Activated T-cell treated with anti-CD3 and anti-CD28 coated beads, Interleukin-2, amount 50 U/mL, for 24 hours (primary cell): ENCODE results near the gene SLC66A3.

Experiments used
- DNase-seq: peaks from one replicate; pipeline ENCODE4 v3.0.0-alpha.2; 2020
- H3K27ac Mint-ChIP-seq: 2 replicates; pipeline ENCODE4 v1.8.0; 2020; ENCODE audit warnings: mild to moderate bottlenecking, mixed read lengths
- H3K27me3 Mint-ChIP-seq: 2 replicates; pipeline ENCODE4 v1.8.0; 2020; ENCODE audit warnings: mixed read lengths
- H3K36me3 Mint-ChIP-seq: 2 replicates; pipeline ENCODE4 v1.8.0; 2020; ENCODE audit warnings: low read depth, mixed read lengths
- H3K4me1 Mint-ChIP-seq: 2 replicates; pipeline ENCODE4 v1.8.0; 2020; ENCODE audit warnings: low read depth, mixed read lengths
- H3K4me3 Mint-ChIP-seq: 2 replicates; pipeline ENCODE4 v1.8.0; 2020; ENCODE audit warnings: mild to moderate bottlenecking, moderate library complexity, mixed read lengths
- H3K9me3 Mint-ChIP-seq: 2 replicates; pipeline ENCODE4 v1.8.0; 2020; ENCODE audit warnings: mixed read lengths

The SLC66A3 gene

DNA sequence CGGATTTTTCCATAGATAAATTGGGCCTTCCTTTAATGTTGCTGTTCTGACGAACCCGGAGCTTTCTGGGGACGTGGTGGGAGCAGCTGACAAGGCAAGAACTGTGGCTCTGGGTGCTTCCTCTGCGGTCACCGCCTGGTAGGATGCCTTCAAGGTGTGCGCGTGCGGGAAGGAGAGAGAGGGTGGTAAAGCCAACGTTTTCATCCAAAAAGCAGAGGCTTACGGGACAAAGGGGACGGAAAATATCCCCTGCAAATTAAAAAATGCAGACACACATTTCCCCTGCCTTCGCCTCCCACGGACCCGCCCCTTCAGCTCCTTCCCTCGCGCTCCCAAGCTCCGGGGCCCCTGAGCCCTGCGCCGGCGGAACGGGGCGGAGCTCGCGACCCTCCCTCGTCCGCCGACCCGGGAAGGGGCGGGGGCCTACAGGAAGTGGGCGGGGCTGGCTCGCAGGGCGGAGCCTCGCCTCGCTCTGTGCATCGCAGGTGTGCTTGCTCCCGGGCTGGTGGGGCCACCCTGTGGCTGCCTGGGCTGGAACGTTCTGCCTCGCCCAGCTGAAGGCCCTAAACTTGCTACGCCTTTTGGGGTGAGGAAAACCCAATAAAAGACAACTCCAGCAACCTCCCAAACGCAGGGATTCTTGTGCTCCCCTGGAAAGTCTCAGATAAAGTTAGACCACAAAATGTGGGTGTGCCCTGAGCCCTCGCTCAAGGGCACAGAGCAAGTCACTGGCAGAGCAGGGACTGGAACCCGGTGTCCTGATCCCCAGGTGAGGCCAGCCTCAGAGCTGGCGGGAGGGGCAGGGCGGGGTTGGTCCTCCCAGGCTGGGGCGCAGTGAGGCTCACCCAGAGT lies 25.4 kb upstream of the SLC66A3 start:
- peak; percentile 86 for DNase-seq
- H3K9me3 Mint-ChIP-seq, result no peaks in the 10 kb centered on the region
- peak overlapping the region; percentile 64 for H3K4me3 Mint-ChIP-seq
- no peaks in the 10 kb centered on the region for H3K36me3 Mint-ChIP-seq
- peak overlapping the region; percentile 44 for H3K27ac Mint-ChIP-seq
- no peaks in the 10 kb centered on the region for H3K27me3 Mint-ChIP-seq
- H3K4me1 Mint-ChIP-seq, result peaks cover 32% of the 10 kb centered on the region

DNA sequence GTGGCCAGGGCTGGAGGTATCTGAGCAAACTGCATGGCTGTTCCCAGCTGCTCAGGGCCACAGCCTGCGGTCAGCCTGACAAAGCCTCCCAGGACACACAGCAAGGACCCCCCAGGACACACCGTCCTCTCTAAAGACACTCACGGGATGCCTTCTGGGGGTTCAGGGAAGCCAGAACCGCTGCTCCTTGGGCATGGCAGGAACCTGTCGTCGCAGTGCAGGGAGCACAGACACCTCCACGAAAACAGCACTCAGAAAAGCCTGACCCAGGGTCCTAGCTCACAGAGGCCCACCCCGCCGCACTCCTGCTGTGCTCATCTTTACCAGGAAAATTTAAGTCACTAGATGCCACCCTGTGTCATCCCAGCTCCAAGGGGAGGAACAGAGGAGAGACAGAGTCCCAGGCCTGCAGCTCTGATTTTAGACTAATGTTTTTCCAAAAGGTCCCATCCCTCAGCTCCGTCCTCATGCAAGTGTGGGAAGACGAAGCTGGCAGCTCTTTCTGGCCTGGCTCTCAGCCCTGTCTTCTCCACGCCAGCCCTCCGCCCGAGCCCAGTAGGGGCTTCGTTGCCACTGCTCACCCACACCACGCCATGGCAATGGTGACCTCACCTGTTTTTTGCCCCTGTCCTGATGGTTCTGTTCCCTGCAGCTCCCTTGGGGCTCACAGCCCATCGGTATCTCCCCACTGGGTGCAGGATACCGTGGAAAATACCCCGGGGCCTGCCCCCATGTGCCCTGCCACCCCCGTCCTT lies 23.9 kb upstream of the SLC66A3 start:
- no peak overlapping the region for H3K4me3 Mint-ChIP-seq
- H3K27me3 Mint-ChIP-seq, result no peaks in the 10 kb centered on the region
- DNase-seq, result no peak
- H3K9me3 Mint-ChIP-seq, result no peaks in the 10 kb centered on the region
- peaks cover 32% of the 10 kb centered on the region for H3K4me1 Mint-ChIP-seq
- H3K27ac Mint-ChIP-seq, result no peak overlapping the region
- H3K36me3 Mint-ChIP-seq, result no peaks in the 10 kb centered on the region

DNA sequence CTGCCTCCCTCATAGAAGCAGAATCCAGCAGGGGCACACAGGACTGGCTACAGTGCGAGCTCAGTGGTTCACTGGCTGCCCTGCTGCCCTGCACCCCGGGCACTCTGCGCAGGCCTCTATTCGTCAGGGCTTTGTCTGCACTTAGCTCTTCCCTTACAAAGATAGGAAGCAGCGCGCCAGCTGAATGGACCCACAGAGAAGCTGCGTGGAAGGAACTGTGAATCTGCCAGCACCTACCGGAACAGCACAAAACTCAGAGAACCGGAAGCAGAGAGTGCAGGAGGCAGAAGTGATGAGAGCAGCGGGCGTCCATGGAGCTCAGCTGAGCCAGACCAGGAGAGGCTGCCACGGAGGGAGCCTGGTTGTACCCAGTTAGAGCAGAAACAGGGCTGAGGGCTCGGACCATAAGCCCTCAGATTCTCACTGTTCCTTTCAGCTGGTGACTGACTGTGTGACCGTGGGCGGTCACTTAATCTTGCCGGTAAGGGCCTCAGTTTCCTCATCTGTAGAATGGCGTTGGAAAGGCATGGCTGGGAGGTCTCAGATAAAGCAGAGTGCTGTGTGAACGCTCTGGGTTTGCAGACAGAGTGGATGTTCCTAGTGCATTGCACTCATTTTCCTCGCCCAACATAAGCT lies 23.1 kb upstream of the SLC66A3 start:
- H3K27ac Mint-ChIP-seq, result peak overlapping the region; percentile 52
- H3K4me1 Mint-ChIP-seq, result peaks cover 32% of the 10 kb centered on the region
- no peaks in the 10 kb centered on the region for H3K27me3 Mint-ChIP-seq
- no peaks in the 10 kb centered on the region for H3K36me3 Mint-ChIP-seq
- DNase-seq, result no peak
- no peaks in the 10 kb centered on the region for H3K9me3 Mint-ChIP-seq
- peak overlapping the region; percentile 69 for H3K4me3 Mint-ChIP-seq

DNA sequence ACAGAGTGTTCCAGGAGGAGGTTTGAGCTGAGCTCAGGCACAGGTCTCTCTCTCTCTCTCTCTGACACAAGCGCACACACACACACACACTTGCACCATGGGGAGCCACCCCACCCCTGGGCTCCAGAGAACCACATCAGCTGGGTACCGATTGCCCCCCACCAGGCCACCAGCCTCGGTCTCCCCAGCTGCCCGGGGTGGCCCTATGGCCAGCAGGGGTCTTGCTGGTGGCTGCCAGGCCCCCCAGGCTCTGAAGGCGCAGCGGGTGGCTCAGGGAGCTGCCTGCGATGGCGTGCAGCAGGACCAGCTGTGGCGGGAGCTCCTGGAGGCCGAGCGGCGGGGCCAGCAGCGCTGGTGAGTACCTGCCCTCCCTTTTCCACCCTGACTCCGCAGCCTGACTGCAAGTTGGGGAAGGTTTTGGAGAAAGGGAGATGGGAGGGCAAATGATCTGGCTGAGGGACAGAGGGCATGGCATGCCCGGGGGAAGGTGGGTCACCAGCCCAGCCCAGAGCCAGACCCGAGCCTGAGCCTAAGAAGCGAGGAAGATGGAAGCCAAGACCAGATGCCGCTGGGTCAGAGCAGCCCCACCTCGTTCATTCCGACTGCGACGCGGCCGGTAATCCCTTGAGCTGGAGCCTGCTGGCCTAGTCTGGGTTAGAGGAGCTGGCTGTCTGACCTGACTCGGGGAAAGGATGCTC lies 21.9 kb upstream of the SLC66A3 start:
- Mint-ChIP-seq H3K27me3 (no peaks in the 10 kb centered on the region), H3K9me3 (no peaks in the 10 kb centered on the region), H3K36me3 (no peaks in the 10 kb centered on the region), H3K4me3 (peak overlapping the region; percentile 69), H3K27ac (peak overlapping the region; percentile 87), H3K4me1 (peaks cover 31% of the 10 kb centered on the region)
- no peak for DNase-seq

DNA sequence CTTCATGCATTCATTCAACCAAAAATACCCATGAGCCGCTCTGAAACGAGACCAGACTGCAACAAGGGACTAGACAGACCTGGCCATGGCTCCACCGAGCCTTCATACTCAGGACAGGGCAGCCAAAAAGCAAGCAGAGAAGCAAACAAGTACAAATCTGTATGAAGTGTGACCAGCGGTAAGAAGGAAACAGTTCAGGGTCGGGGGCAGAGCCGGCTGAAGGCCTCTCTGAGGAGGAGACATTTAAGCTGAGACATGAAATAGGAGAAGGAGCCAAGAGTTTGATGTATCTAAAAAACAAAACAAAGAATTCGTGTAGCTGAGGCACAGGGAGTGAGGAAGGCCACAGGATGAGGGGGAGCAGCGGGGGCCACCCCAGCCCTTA lies 21.3 kb upstream of the SLC66A3 start:
- no peak for DNase-seq

DNA sequence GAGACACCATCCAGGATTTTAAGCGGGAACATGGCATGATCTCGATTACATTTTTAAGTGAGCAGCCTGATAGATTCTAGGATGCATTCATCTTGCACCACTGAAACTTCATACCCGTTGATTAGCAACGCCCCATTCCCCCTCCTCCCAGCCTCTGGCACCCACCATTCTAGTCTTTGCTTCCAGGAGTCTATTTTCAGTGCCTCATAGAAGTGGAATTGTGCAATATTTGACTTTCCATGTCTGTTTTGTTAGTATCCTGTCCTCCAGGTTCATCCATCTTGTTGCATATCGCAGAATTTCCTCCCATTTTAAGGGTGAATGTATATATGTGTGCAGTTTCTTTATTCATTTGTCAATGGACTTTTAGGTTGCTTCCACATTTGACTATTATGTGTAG lies 20.9 kb upstream of the SLC66A3 start:
- Mint-ChIP-seq H3K4me3 (no peak overlapping the region), H3K9me3 (no peaks in the 10 kb centered on the region), H3K27me3 (no peaks in the 10 kb centered on the region), H3K36me3 (no peaks in the 10 kb centered on the region), H3K27ac (no peak overlapping the region), H3K4me1 (peaks cover 28% of the 10 kb centered on the region)
- no peak for DNase-seq

More for the DNA sequence above, 21.3 kb upstream of the SLC66A3 start:
- H3K4me3 Mint-ChIP-seq, result no peak overlapping the region
- H3K27ac Mint-ChIP-seq, result no peak overlapping the region
- no peaks in the 10 kb centered on the region for H3K36me3 Mint-ChIP-seq
- no peaks in the 10 kb centered on the region for H3K27me3 Mint-ChIP-seq
- H3K4me1 Mint-ChIP-seq, result peaks cover 28% of the 10 kb centered on the region
- no peaks in the 10 kb centered on the region for H3K9me3 Mint-ChIP-seq

DNA sequence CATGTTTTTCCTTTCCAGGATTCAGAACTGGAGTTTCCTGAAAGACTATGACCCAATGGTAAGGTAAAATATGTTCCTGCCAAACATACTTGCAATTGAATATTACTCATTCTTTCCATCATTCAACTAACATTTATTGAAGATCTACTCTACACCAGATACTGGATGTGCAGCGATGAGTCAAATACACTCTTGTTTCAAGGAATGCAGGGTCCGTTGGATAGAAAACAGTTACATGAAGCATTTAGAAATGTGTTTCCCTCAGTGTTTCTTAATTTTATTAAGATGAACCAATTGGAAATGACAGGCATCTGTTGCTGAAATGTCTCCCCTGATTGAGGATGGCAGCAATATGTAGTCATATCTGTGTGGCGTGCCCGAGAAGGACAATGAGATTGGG lies 14.8 kb upstream of the SLC66A3 start:
- Mint-ChIP-seq H3K27me3 (peaks cover 7% of the 10 kb centered on the region), H3K4me3 (no peak overlapping the region), H3K4me1 (no peaks in the 10 kb centered on the region), H3K36me3 (no peaks in the 10 kb centered on the region), H3K27ac (no peak overlapping the region), H3K9me3 (no peaks in the 10 kb centered on the region)
- DNase-seq, result no peak

DNA sequence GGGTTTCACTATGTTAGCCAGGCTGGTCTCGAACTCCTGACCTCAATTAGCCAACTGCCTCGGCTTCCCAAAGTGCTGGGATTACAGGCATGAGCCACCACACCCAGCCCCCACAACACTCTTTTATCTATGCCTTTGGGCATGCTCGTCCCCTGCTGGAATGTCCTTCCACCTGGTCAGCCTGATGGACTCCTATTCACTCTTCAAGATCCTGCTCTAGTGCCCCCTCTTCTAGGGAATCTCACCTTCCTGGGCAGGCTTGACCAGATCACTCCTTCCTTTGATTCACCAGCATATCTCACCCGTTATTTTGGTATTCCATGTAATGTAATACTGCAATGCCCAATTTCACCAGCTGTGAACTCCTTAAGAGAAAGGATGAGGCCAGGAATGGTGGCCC lies 13.9 kb upstream of the SLC66A3 start:
- H3K9me3 Mint-ChIP-seq, result no peaks in the 10 kb centered on the region
- H3K4me1 Mint-ChIP-seq, result no peaks in the 10 kb centered on the region
- H3K4me3 Mint-ChIP-seq, result no peak overlapping the region
- DNase-seq, result no peak
- H3K27ac Mint-ChIP-seq, result no peak overlapping the region
- peaks cover 7% of the 10 kb centered on the region for H3K27me3 Mint-ChIP-seq
- H3K36me3 Mint-ChIP-seq, result no peaks in the 10 kb centered on the region

DNA sequence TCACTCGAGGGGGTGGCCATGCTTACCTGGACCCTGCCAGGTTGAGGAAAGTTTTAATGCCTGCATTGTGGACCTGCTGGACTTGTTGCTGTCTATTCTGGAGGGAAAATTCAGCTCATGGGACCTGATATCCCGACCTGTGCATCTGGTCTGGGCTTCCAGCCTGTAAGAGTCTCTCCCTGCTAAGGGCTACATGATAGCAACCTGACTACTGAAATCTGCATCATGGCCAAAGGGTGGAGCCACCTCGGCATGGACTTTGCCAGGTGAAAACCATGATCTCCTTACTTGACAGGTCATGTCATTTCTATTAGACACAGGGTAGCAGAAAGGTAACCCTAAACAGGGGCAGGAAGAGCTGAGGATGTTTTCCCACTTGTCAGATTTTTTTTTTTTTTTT lies 12.9 kb upstream of the SLC66A3 start:
- no peak for DNase-seq
- H3K27me3 Mint-ChIP-seq, result peaks cover 7% of the 10 kb centered on the region
- H3K4me3 Mint-ChIP-seq, result no peak overlapping the region
- no peaks in the 10 kb centered on the region for H3K36me3 Mint-ChIP-seq
- H3K4me1 Mint-ChIP-seq, result no peaks in the 10 kb centered on the region
- H3K9me3 Mint-ChIP-seq, result no peaks in the 10 kb centered on the region
- no peak overlapping the region for H3K27ac Mint-ChIP-seq

DNA sequence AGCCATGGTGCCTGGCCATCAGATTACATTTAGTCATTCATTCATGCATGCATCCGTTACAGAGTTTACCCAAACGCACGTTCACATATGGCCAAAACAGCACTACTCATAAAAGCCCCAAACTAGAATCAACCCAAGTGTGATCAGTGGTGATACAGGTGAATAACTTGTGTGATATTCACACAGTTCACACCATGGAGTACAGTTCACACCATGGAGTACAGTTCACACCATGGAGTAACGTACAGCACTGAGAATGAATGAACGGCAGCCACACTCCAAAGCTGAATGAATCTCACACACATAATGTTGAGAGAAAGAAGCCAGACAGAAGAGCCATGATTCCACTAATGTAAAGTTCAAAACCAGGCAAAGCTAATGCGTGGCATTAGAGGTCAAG lies 12.3 kb upstream of the SLC66A3 start:
- H3K27ac Mint-ChIP-seq, result no peak overlapping the region

DNA sequence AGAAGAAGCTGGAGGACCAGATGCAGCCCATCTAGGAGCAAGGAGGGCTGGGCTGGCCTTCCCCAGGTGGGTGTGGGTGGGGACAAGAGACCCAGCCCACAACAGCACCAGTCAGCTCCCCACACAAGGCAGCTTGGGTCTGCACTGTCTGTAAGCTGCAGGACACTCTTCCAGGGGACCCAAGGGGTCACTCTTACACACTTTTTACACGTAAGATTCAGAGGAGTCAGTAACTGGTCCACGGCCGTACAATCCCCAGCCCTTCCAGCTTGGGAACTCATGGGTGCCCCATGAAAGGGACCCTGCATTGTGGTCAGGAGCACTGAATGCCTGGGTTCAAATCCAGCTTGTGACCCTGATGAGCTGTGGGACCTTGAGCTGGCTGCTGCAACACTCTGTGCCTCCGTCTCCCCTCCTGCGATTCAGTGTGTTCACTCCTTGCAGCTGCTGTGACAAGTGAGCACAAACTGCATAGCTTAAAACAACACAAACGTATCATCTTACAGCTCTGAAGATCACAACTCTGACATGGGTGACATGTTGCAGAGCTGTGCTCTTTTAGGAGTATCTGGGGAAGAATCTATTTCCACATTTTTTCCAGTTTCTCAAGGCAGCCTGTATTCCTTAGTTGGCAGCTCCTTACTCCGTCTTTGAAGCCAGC lies 11.1 kb upstream of the SLC66A3 start:
- Mint-ChIP-seq H3K27me3 (peaks cover 7% of the 10 kb centered on the region), H3K36me3 (no peaks in the 10 kb centered on the region), H3K4me3 (no peak overlapping the region), H3K27ac (no peak overlapping the region), H3K9me3 (no peaks in the 10 kb centered on the region), H3K4me1 (no peaks in the 10 kb centered on the region)
- no peak for DNase-seq

More for the DNA sequence above, 12.3 kb upstream of the SLC66A3 start:
- H3K36me3 Mint-ChIP-seq, result no peaks in the 10 kb centered on the region
- no peaks in the 10 kb centered on the region for H3K9me3 Mint-ChIP-seq
- H3K4me1 Mint-ChIP-seq, result no peaks in the 10 kb centered on the region
- no peak overlapping the region for H3K4me3 Mint-ChIP-seq
- H3K27me3 Mint-ChIP-seq, result peaks cover 7% of the 10 kb centered on the region
- DNase-seq, result no peak

DNA sequence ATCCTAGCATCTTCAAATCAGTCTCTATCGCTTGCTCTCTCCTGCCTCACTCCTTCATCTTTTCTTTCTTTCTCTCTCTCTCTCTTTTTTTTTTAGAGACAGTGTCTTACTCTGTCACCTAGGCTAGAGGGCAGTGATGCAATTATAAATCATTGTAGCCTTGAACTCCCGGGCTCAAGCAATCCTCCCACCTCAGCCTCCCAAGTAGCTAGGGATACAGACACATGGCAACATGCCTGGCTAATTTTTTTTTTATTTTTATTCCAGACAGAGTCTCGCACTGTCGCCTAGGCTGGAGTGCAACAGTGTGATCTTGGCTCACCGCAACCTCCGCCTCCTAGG lies 10.6 kb upstream of the SLC66A3 start:
- H3K27me3 Mint-ChIP-seq, result peaks cover 7% of the 10 kb centered on the region
- H3K36me3 Mint-ChIP-seq, result no peaks in the 10 kb centered on the region
- DNase-seq, result no peak
- H3K4me1 Mint-ChIP-seq, result no peaks in the 10 kb centered on the region
- no peaks in the 10 kb centered on the region for H3K9me3 Mint-ChIP-seq
- no peak overlapping the region for H3K27ac Mint-ChIP-seq
- no peak overlapping the region for H3K4me3 Mint-ChIP-seq

DNA sequence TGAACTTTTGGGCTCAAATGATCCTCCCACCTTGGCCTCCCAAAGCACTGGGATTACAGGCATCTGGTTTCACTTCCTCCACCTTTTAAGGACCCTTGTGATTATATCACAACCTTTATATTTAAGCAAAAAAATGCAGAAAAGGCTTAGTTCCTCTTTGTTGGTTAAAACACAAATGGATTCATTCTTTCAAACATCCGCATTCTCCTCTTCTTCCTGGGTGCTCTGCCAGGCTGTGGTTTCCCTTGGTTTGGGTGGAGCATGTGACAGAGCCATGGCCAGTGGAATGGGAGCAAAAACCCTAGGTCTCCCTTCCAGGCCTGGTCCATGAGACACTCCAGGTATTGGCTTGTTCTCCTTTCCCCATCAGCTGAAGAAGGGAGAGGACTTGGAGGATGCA lies 9.9 kb upstream of the SLC66A3 start:
- no peak for DNase-seq

DNA sequence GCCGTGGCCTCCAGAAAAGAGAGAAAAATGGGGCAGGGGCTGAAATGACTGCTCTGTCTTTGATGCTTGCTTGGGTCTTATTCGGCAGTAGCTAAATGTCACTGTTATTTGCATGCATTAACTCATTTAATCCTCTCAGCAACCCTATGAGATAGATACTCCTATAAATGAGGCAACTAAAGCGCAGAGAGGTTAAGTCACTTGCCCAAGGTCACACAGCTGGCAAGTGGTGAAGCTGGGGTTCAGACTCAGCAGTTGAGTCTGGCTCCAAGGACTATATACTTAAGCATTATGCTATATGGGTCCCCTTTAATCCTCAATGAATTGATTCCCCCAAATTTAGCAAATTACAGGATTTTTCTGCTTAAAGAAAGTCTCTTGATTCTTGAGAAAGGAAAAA lies 9.2 kb upstream of the SLC66A3 start:
- Mint-ChIP-seq H3K4me1 (no peaks in the 10 kb centered on the region), H3K27ac (no peak overlapping the region), H3K27me3 (peaks cover 7% of the 10 kb centered on the region), H3K9me3 (no peaks in the 10 kb centered on the region), H3K4me3 (no peak overlapping the region), H3K36me3 (no peaks in the 10 kb centered on the region)
- DNase-seq, result no peak

More for the DNA sequence above, 9.9 kb upstream of the SLC66A3 start:
- Mint-ChIP-seq H3K36me3 (no peaks in the 10 kb centered on the region), H3K4me3 (no peak overlapping the region), H3K4me1 (no peaks in the 10 kb centered on the region), H3K27ac (no peak overlapping the region), H3K9me3 (no peaks in the 10 kb centered on the region), H3K27me3 (peaks cover 7% of the 10 kb centered on the region)
